Suppressor macrophage treated with lipopolysaccharide for 1 hour (primary cell): ENCODE results near the gene DPH5.
"Not testable (repeated sequence)": the region's sequence is repeated elsewhere in the genome, so short reads cannot be mapped to it uniquely, and the experiment has no call there.

Experiments used
- DNase-seq, 3 donors: peaks; one replicate each; pipeline ENCODE4 v3.0.0-alpha.2; 2020 to 2022

DPH5 gene

GRCh38 chr1:100979631-100980030 is 46.0 kb downstream of the DPH5 start:
- no peak for DNase-seq

DNA sequence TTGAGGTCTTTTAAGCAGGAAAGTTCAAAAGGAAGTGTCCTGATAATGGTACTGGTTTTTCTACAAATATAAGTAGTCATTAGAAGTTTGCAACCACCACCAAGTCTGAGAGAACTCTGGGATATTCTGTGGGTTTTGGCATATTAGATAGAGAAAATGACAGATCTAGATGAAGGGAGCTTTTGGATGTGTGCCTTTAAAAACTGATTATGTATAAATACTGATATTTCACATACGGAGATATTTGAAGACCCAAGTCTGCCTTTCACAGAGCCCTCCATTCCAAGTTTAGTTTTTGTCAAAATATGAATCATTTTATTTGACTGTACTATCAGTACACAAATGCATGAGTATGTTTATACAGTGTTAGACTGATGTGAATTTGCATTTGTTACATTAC is 48.6 kb downstream of the DPH5 start:
- no peak for DNase-seq

DNA sequence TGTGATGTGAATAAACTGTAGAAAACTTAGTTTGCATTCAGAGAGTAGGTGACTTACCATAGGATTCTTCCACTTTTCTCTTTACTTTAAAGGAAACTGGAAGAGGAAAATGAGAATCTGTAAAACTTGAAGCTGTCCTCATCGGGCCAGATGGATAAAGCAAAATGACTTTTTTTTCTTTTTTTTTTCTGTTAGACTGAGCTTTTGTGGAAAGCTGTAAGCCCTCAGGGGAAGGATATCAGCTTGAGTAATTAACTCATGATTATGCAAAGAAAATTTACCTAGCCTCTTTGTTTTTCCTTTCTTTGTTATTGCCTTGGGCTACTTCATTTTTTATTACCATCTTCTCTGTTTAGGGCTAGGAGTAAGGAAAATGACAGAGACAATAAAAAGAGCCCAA is 53.4 kb downstream of the DPH5 start:
- no peak for DNase-seq

DNA sequence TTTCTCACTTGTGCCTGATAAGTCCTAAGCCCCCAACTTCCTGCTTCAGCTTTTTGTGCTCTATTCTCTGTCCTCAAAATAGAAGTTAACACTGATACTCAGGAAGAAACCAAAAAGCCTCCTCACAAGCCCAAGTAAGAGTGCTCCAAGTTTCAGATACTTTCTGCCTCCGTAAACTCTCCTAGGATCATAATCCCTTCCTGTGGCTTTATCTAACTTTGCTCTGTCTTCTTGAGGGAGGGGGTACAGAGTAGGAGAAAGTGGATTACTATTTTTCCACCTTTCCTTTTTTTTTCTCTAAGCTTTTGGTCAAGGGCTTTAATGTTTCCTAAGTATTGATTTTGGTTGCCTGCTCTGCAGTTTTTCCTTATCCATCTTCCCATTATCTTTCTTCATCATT is 54.6 kb downstream of the DPH5 start:
- DNase-seq: no peak

- DNase-seq: no peak
These were observed 56.3 kb downstream of the DPH5 start for GRCh38 chr1:100969327-100969726.

- no peak for DNase-seq
These were observed 57.0 kb downstream of the DPH5 start for GRCh38 chr1:100968621-100969020.

- DNase-seq: no peak
These were observed 65.5 kb downstream of the DPH5 start for GRCh38 chr1:100960098-100960497.

GRCh38 chr1:100959502-100960060 is 66.0 kb downstream of the DPH5 start:
- DNase-seq: no peak

DNA sequence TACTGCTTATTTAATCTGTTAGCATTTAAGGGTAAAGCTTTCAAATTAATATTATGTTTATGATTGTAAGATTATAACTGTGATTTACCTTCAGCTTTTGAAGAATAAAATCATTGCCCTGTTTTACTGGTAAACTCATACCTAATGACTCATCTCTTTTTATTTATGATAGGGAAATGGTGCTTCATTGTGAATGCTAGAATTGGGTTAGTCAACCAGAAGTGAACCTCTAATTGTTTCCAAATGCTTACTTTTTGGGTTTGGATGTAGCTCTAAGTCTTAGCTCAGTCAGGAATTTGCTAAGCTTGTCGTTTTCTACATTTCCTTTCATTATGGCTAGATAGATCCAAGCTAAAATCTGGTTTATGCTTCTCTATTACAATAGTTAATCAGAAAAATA is 70.3 kb downstream of the DPH5 start:
- DNase-seq: no peak

- DNase-seq: no peak
These were observed 71.4 kb downstream of the DPH5 start for GRCh38 chr1:100953960-100954730.

DNA sequence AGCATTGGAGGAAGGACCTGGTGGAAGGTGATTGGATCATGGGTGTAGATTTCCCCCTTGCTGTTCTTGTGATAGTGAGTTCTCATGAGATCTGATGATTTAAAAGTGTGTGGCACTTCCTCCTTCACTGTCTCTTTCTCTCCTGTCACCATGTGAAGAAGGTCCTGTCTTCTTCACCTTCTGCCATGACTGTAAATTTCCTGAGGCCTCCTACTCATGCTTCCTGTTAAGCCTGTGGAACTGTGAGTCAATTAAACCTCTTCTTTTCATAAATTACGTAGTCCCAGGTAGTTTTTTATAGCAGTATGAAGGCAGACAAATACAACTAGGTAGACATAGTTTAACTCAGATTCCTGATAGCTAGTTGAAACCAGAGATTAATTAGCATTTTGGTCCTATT is 72.6 kb downstream of the DPH5 start:
- DNase-seq: not testable (repeated sequence)

- no peak for DNase-seq
These were observed 73.4 kb downstream of the DPH5 start for GRCh38 chr1:100952104-100952745.

- no peak for DNase-seq
These were observed 74.8 kb downstream of the DPH5 start for GRCh38 chr1:100950781-100951180.

DNA sequence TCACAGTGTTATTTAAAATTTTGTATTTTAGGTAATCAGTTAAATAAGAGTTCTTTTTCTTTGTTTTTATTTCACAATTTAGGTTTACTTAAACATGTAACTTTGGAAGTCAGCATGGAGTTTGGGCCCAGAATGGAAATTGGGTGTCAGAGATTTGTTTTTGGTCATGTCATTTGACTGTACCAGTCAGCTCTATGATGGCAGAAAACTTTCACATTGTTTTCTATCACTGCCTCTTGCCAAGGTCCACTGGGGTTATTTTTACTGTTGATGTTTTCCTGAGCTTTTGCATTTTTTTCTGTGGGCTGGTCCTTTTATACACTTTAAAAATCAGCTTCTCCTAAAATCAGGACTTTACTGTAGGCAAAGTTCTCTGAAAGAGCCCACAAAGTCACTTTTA is 75.2 kb downstream of the DPH5 start:
- no peak for DNase-seq

GRCh38 chr1:100949515-100950158 is 75.9 kb downstream of the DPH5 start:
- not testable (repeated sequence) for DNase-seq

DNA sequence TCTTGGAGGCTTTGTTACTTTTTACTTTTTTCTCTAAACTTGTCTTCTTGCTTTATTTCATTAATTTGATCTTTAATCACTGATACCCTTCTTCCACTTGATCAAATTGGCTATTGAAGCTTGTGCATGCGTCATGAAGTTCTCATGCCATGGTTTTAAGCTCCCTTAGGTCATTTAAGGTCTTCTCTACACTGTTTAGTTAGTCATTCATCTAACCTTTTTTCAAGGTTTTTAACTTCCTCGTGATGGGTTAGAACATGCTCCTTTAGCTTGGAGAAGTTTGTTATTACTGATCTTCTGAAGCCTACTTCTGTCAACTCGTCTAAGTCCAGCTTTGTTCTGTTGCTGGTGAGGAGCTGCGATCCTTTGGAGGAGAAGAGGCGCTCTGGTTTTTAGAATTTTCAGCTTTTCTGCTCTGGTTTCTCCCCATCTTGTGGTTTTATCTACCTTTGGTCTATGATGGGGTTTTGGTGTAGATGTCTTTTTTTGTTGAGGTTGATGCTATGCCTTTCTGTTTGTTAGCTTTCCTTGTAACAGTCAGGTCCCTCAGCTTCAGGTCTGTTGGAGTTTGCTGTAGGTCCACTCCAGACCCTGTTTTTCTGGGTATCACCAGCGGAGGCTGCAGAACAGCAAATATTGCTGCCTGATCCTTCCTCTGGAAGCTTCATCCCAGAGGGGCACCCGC is 76.7 kb downstream of the DPH5 start:
- DNase-seq: not testable (repeated sequence)

GRCh38 chr1:100947816-100948215 is 77.8 kb downstream of the DPH5 start:
- DNase-seq: not testable (repeated sequence)

DNA sequence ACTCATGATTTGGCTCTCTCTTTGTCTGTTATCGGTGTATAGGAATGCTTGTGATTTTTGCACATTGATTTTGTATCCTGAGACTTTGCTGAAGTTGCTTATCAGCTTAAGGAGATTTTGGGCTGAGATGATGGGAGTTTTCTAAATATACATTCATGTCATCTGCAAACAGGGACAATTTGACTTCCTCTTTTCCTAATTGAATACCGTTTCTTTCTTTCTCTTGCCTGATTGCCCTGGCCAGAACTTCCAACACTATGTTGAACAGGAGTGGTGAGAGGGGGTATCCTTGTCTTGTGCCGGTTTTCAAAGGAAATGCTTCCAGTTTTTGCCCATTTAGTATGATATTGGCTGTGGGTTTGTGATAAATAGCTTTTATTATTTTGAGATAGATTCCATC is 79.5 kb downstream of the DPH5 start:
- not testable (repeated sequence) for DNase-seq

DNA sequence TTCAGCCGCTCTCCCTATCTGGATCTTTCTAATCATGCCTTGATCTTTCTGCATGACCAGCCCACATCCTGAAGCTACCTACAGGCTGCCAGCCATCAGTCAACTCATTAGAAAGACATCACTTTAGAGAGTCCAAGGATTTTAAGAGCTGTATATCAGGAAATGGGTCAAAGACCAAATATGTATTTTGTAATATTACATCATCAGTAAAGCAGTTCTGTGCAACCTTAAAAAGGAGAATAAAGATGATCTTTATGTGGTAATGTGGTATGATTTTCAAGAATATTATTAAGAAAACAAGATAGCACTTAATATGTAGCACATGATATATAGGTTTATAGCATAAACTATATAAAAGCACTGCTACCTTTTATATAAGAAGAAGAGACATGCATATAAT is 82.1 kb downstream of the DPH5 start:
- DNase-seq: no peak

- no peak for DNase-seq
These were observed 83.1 kb downstream of the DPH5 start for GRCh38 chr1:100942304-100943046.

DNA sequence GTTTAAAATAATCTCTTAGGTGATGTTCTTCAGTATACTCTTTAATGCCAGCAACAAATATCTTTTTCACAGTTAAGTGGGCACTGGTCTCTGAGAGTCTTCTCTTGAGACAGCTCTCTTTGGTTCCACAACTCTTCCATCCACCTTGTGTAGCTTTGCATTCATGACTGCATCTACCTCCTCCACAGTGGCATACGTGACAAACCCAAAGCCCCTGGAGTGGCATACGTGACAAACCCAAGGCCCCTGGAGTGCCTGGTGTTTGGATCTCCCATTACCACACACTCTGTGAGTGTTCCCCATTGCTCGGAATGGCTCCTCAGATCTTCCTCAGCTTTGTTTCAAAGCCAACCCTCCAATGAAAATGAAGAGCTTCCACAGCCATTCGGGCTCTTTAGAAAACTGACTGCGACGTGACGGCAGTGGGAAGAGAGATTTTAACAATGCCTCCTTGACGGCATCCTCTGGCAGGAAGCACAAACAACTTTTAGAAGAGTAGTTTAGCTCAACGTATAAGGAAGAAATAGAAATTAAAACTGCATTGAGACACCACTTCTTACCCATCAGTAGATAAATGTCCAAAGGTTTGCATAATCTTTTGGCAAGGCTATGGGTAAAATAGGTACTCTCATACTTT is 83.9 kb downstream of the DPH5 start:
- DNase-seq: no peak

DNA sequence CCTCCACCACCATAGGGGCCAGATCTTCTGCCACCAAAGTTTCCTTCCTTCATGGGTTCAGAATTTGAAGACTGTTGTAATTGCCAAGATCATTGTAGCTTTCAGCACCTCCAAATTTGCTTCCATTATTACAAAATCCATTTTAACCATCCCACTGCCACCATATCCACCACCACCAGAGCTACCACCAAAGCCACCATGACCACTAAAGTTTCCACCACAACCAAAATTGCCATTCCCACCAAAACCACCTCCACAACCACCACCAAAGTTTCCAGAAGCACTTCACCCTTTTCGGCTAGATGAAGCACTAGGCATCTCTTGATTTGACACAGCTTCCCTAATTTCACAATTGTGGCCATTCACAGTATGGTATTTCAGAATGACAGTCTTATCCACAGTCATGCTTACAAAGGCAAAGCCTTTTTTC is 84.5 kb downstream of the DPH5 start:
- peak in 1 of 3 donors; percentile 19 for DNase-seq
